WERI-Rb-1 (cell line): ENCODE results near the gene DTD2.

ENCODE experiments used
- DNase-seq: peaks from one replicate; pipeline ENCODE4 v3.0.0-alpha.2; 2020
- H3K27ac ChIP-seq: fragments of 250-450 bp; sonication (Bioruptor Pico); 2 replicates; pipeline ENCODE4 v1.5.1; 2020; ENCODE audit warnings: mild to moderate bottlenecking, moderate library complexity
- H3K27me3 ChIP-seq: fragments of 250-450 bp; sonication (Bioruptor Pico); 2 replicates; pipeline ENCODE4 v1.5.1; 2021; ENCODE audit warnings: mild to moderate bottlenecking, low read depth, moderate library complexity; ENCODE audit not compliant: insufficient read depth, severe bottlenecking
- H3K36me3 ChIP-seq: fragments of 250-450 bp; sonication (Bioruptor Pico); 2 replicates; pipeline ENCODE4 v1.5.1; 2020; ENCODE audit warnings: mild to moderate bottlenecking, moderate library complexity
- H3K4me3 ChIP-seq: 2 replicates; pipeline ENCODE4 v1.5.1; 2011; ENCODE audit warnings: low read depth, mild to moderate bottlenecking, control low read depth, low read length
- H3K9me3 ChIP-seq: fragments of 250-450 bp; sonication (Bioruptor Pico); 2 replicates; pipeline ENCODE4 v1.5.1; 2021; ENCODE audit warnings: mild to moderate bottlenecking, moderate library complexity; ENCODE audit not compliant: severe bottlenecking
- CTCF ChIP-seq: IDR thresholded peaks from 2 replicates; pipeline ENCODE4 v1.5.1; 2011; ENCODE audit warnings: low read depth, mild to moderate bottlenecking, control low read depth, inconsistent platforms, low read length

Gene DTD2

GRCh38 chr14:31401369-31401932 lies 55.9 kb downstream of the DTD2 start:
- Histone ChIP-seq H3K27ac (no peak overlapping the region), H3K9me3 (no peaks in the 10 kb centered on the region), H3K36me3 (no peaks in the 10 kb centered on the region), H3K4me3 (no peak overlapping the region), H3K27me3 (no peaks in the 10 kb centered on the region)
- TF ChIP-seq CTCF, result no peak
- no peak for DNase-seq

GRCh38 chr14:31400031-31400638 lies 57.2 kb downstream of the DTD2 start:
- Histone ChIP-seq H3K27ac (no peak overlapping the region), H3K4me3 (no peak overlapping the region), H3K36me3 (no peaks in the 10 kb centered on the region), H3K9me3 (no peaks in the 10 kb centered on the region), H3K27me3 (no peaks in the 10 kb centered on the region)
- no peak for TF ChIP-seq CTCF
- DNase-seq, result no peak
